Spinal cord (tissue), 10 donors: ENCODE data around the gene ZFR2. TPM values are rescaled to one million over a fixed set of nuclear protein-coding genes. Genes with fewer than 3 reads are reported as not detected.

Experiments
- DNase-seq, 6 donors: peaks; one replicate each; pipeline versions ENCODE4 v3.0.0 to v3.0.0-alpha.2; 2013 to 2015; ENCODE audit warnings: low spot score in 6 of 6, low read depth in 4 of 6
- H3K27ac ChIP-seq: one replicate; pipeline ENCODE4 v1.5.1; 2013; ENCODE audit warnings: low read depth, low read length, control low read depth
- H3K27me3 ChIP-seq: one replicate; pipeline ENCODE4 v1.6.1; 2013; ENCODE audit warnings: low read length; ENCODE audit not compliant: control insufficient read depth, insufficient read depth
- H3K36me3 ChIP-seq: one replicate; pipeline ENCODE4 v1.6.1; 2013; ENCODE audit warnings: low read length; ENCODE audit not compliant: control insufficient read depth, insufficient read depth
- H3K4me1 ChIP-seq: one replicate; pipeline ENCODE4 v1.6.1; 2013; ENCODE audit warnings: low read length; ENCODE audit not compliant: control insufficient read depth, insufficient read depth
- H3K4me3 ChIP-seq: one replicate; pipeline ENCODE4 v1.5.1; 2013; ENCODE audit warnings: low read depth, low read length, control low read depth
- H3K9me3 ChIP-seq: one replicate; pipeline ENCODE4 v1.6.1; 2013; ENCODE audit warnings: low read length; ENCODE audit not compliant: control insufficient read depth, insufficient read depth
- WGBS: methylation state at CpG from one replicate; pipeline ENCODE4 v1.1.5; 2013; ENCODE audit warnings: missing lambda C conversion rate; ENCODE audit not compliant: insufficient coverage; 5-methylcytosine and 5-hydroxymethylcytosine counted together
- polyA plus RNA-seq, 2 donors: library from polyadenylated mRNA; unstranded; fragments of 120-200 nt; gene quantifications; one replicate each; pipeline ENCODE4 v1.2.1, GENCODE V29; 2013; ENCODE audit not compliant: insufficient read length in 2 of 2
- total RNA-seq, 2 donors: library from RNA; depleted of rRNA in 1 of 2; stranded (reverse); fragments of 120-200 nt in 1 of 2; fragments of >200 nt in 1 of 2; gene quantifications; one replicate each; pipeline versions ENCODE4 v1.2.3 to v1.2.4, GENCODE V29; 2013 to 2014
- donor health status: healthy.

ZFR2 gene
- total and polyA plus RNA-seq, 4 donors, result 7.7 to 37.6 (median 18.4) TPM

DNA sequence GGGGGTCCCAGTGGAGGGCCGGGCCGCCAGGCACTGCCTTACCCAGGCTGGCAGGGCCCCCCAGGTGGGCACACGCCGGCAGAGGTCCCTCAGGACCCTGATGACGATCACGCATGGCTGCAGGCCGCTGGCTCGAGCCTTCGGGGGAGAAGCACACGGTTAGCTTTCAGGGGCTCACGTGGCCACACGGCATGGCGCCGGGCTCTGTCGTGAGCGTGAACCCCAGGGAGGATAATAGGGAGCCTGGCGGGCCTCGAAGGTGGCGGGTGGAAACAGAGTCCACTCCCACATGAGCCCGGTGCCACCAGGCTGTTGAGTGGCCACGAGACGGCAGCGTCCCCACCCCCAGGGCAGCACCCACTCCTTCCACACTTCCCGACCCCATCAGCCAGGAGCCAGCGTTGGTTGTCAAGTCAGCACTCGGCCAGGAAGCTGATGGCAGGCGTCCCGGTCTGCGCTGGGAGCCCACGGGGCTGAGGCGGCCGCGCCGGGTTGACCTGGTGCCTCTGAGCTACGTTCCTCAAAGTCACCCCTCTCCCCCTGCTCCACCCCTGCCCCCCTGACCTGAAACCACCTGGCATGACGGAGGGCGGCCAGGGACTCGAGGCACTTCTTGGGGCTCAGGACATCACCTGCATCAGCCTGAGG is 58.0 kb downstream of the ZFR2 start:
- Histone ChIP-seq H3K36me3 (peaks cover 54% of the 10 kb centered on the region), H3K27me3 (no peaks in the 10 kb centered on the region), H3K27ac (no peak overlapping the region), H3K4me3 (no peak overlapping the region), H3K9me3 (no peaks in the 10 kb centered on the region), H3K4me1 (no peaks in the 10 kb centered on the region)
- WGBS, result 77% methylated on average over 35 of the region's 38 CpGs
- DNase-seq, result no peak

DNA sequence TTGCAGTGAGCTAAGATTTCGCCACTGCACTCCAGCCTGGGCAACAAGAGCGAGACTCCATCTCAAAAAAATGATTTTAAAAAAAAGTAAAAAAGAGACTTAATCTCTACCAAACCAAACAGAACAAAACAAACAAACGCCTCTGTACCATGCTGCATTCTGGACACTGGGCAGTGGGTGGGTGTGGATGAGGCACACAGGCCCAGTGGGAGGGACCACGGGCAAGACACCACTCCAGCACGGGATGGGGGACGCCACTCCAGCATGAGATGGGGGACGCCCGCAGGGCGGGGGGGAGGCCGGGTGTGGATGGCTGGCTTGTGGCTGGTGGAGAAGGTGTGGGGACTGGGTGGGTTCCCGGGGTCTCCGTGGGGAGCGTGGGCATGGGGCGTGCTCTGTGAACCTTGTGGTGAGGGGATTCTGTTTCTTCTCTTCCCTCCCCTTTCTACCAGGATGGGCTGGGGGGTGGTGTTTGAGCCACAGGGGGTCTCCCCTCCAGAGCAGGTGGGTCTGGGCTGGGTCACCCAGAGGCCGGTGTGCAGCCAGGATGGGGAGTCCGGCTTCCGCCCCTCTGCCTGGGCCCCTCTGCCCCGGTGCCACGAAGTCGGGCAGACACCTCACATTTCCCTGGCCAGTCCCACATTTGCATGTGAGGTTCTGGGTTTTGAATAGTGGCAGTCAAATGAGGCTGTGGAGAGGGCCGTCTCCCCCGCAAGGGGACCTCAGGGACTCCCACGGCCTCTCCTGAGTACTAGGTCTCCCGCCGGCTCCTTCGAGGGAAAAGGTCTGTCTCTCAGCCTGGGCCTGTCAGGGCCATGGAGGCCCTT is 58.7 kb downstream of the ZFR2 start:
- Histone ChIP-seq H3K4me1 (no peaks in the 10 kb centered on the region), H3K9me3 (no peaks in the 10 kb centered on the region), H3K27me3 (no peaks in the 10 kb centered on the region), H3K4me3 (no peak overlapping the region), H3K27ac (no peak overlapping the region), H3K36me3 (peaks cover 59% of the 10 kb centered on the region)
- no peak for DNase-seq
- WGBS, result 75% methylated on average over 14 of the region's 26 CpGs

DNA sequence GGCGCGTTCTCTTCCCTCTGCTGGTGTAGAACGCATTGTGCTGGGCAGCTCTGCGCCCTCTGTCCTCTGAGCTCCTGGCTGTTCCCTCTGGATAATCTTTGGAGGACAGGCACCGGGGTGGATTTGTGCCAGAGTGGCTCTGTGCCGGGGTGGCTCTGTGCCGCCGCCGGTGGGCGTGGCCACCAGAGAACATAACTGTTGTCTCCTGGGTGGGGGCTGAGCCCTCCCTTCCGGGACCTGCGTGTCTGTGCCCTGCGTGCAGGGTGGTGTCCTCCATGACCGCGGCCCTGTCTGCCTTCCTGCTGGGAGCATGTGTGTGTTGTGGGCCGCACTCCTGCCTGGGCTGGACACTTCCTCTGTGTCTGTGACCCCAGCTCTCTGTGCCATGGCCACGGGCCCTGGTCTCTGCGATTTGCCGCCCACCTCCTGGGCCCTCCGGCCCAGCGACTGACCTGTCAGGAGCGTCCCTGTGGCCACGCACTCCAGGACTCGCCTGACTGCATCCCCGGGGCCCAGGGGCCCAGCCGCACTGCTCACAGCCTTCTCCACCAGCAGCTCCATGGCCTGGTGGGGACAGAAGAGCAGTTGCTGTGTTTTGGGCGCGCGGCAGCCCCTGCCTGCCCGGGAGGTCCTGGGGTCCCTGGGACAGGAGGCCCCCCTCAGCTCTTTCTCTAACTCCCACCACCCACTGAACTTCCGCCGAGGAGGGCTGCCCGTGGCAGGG is 60.3 kb downstream of the ZFR2 start:
- H3K36me3 ChIP-seq, result peaks cover 48% of the 10 kb centered on the region
- H3K9me3 ChIP-seq, result no peaks in the 10 kb centered on the region
- no peaks in the 10 kb centered on the region for H3K27me3 ChIP-seq
- 86% methylated on average over 27 of the region's 33 CpGs for WGBS
- H3K4me1 ChIP-seq, result no peaks in the 10 kb centered on the region
- no peak overlapping the region for H3K27ac ChIP-seq
- H3K4me3 ChIP-seq, result no peak overlapping the region
- DNase-seq, result no peak

DNA sequence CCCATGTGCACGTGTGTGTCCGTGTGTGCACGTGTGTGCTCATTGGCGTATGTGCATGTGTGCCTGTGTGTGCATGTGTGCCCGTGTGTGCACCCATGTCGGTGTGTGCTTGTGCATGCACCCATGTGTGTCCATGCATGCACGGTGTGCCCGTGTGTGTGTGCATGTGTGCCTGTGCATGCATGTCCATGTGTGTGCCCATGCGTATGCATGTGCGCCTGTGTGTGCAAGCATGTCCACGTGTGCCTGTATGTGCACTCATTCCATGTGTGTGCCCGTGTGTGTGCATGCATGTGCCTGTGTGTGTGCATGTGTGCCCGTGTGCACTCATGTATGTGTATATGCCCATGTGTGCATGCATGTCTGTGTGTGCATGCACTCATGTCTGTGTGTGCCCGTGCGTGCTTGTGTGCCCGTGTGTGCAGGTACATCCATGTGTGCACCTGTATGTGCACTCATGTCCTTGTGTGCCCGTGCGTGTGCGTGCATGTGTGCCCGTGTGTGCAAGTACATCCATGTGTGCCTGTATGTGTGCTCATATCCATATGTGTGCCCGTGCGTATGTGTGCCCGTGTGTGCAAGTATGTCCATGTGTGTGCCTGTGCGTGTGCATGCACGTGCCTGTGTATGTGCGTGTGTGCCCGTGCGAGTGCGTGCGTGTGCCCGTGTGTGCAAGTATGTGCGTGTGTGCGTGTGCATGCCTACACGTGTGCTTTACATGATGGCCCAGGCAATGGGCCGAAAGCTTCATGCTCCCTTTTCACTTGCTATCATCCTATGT is 61.1 kb downstream of the ZFR2 start:
- no peaks in the 10 kb centered on the region for H3K4me1 ChIP-seq

DNA sequence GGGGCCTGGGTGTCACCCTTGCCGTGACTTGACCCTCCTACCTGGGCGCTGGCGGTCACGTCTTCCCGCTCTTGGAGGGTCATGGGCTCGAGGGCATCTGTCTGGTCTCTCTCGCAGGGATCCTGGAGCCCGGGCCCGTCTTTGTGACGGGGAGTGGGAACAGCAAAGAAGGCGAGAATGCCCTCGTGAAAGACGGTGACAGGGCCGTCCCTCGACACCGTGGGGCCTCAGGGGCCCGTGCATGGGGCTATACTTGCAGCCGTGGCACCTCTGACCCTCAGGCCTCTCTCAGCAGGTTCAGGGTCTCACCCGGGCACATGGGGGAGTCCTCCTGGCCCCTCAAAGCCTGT is 61.7 kb downstream of the ZFR2 start:
- H3K4me3 ChIP-seq, result no peak overlapping the region
- H3K27me3 ChIP-seq, result no peaks in the 10 kb centered on the region
- H3K36me3 ChIP-seq, result peaks cover 38% of the 10 kb centered on the region
- no peaks in the 10 kb centered on the region for H3K9me3 ChIP-seq
- no peaks in the 10 kb centered on the region for H3K4me1 ChIP-seq
- no peak overlapping the region for H3K27ac ChIP-seq
- DNase-seq, result no peak
- WGBS, result 84% methylated on average over 19 of the region's 19 CpGs

More for the DNA sequence above, 61.1 kb downstream of the ZFR2 start:
- no peak overlapping the region for H3K4me3 ChIP-seq
- DNase-seq, result no peak
- no peaks in the 10 kb centered on the region for H3K9me3 ChIP-seq
- peaks cover 42% of the 10 kb centered on the region for H3K36me3 ChIP-seq
- H3K27ac ChIP-seq, result no peak overlapping the region
- WGBS, result 96% methylated on average over 35 of the region's 35 CpGs
- no peaks in the 10 kb centered on the region for H3K27me3 ChIP-seq

DNA sequence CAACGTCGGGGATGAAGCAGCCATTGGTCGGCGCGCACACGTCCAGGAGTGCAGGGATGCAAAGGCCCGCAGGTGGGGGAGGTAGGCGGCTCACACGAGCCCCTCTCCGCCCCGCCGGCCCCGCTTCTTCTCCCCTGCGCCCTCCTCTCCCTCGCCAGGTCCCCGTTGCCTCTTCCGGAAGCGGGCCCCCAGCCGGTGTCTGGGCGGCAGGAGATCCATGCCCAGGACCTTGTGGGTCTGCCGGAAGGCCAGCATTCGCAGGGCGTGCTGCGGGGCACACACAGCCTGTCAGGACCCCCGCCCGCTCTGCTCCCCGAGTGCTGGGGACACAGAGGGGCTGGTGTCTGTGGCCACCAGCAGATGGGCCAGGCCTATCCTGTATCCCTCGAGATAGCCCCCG is 63.0 kb downstream of the ZFR2 start:
- H3K27me3 ChIP-seq, result peaks cover 7% of the 10 kb centered on the region
- no peak for DNase-seq
- no peak overlapping the region for H3K4me3 ChIP-seq
- 90% methylated on average over 27 of the region's 29 CpGs for WGBS
- no peak overlapping the region for H3K27ac ChIP-seq
- peaks cover 35% of the 10 kb centered on the region for H3K36me3 ChIP-seq
- no peaks in the 10 kb centered on the region for H3K9me3 ChIP-seq
- peaks cover 12% of the 10 kb centered on the region for H3K4me1 ChIP-seq

DNA sequence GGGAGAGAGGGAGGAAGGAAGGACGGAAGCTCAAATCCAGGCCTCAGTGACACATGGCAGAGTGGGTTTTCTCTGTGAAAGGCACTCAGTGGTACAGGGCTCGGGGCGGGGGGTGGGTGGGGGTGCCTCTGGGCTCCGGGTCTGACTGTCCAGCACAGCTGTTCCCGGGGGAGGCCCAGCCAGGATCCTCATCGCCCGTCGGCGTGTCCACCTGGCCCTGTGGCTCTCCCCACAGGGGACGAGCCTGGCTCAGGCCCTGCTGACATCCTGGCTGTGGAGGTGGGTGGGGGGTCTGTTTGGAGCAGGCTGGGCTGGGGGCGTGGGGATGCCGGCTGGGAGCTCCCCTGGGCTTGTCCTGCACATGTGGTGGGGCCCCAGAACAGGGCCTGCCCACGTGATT is 64.4 kb downstream of the ZFR2 start:
- Histone ChIP-seq H3K27me3 (peaks cover 7% of the 10 kb centered on the region), H3K4me3 (no peak overlapping the region), H3K27ac (no peak overlapping the region), H3K4me1 (peaks cover 15% of the 10 kb centered on the region), H3K36me3 (peaks cover 24% of the 10 kb centered on the region), H3K9me3 (no peaks in the 10 kb centered on the region)
- WGBS, result 80% methylated on average over 13 of the region's 13 CpGs
- no peak for DNase-seq

DNA sequence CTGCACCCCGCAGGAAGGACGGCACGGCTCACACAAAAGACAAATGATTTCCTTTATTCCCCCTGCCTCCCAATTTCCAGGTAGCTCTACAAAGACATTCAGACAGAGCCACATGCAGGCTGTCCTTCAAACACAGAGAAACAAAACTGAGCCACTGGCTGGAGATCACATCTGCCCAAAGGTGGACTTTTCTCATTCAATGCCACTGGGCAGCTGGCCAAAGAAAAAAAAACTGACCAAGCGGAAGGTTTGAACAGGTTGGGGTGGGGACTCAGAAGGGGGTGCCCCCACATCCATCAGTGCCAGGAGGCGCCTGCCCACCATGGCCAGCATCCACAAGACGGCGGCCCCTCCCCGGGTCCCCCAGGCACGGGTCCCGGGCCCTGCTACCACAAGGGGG is 64.9 kb downstream of the ZFR2 start:
- Histone ChIP-seq H3K36me3 (peaks cover 24% of the 10 kb centered on the region), H3K9me3 (no peaks in the 10 kb centered on the region), H3K4me3 (no peak overlapping the region), H3K27me3 (peaks cover 7% of the 10 kb centered on the region), H3K4me1 (peaks cover 15% of the 10 kb centered on the region), H3K27ac (no peak overlapping the region)
- WGBS, result 74% methylated on average over 3 of the region's 10 CpGs
- DNase-seq, result no peak

DNA sequence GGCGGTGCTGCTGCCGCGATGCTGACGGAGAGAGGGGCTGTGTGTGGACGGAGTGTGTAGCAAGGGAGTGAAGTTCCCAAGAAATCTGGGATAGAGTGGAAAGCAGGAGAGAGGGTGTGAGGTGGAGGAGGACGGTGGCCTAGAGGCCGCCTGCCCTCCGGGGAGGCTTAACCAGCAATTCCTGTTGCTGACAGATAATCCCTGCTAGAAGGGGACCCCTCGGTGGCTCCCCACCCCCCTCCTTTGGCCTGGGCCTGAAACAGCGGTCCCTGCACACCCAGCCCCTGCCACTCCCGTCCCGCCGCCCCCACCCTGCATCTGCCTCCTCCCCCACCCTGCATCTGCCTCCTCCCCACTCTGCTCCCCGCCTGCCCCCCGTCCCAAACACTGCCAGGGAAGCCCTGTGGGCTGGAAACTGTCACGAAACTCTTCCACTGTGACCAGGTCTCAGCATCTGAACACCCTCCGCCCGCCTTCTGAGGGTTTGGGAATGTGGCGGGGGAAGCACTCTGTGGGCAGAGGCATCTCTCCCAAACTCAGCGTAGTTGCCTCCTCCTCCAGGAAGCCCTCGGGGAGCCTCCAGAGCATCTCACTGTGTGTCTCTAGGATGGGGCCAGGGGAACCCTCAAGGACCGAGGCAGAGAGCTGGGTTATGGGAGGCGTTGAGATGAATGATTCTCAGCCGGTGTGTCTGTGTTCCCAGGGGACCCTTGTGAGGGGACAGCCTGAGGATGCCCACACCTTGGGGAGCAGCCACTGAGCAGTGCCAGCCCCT is 65.5 kb downstream of the ZFR2 start:
- DNase-seq, result no peak
- WGBS, result 79% methylated on average over 16 of the region's 24 CpGs
- Histone ChIP-seq H3K9me3 (no peaks in the 10 kb centered on the region), H3K36me3 (peaks cover 17% of the 10 kb centered on the region), H3K27ac (no peak overlapping the region), H3K4me3 (no peak overlapping the region), H3K27me3 (peaks cover 7% of the 10 kb centered on the region), H3K4me1 (peaks cover 15% of the 10 kb centered on the region)
